Parathyroid adenoma (tissue), 2 donors: ENCODE results near the gene FARS2.
A peak's percentile ranks its signal among the peaks of the same experiment; 100 is the strongest.

Experiments
- H2AFZ ChIP-seq: fragments of 300-600 bp; sonication (generic); one replicate; pipeline ENCODE4 v1.7.0; 2017; ENCODE audit warnings: antibody characterized with exemption, mild to moderate bottlenecking
- H3K27ac ChIP-seq: fragments of 300-600 bp; sonication (generic); one replicate; pipeline ENCODE4 v1.7.0; 2017
- H3K27me3 ChIP-seq: fragments of 300-600 bp; sonication (generic); one replicate; pipeline ENCODE4 v1.7.0; 2017; ENCODE audit warnings: low read length; ENCODE audit not compliant: control insufficient read depth, insufficient read depth
- H3K36me3 ChIP-seq: fragments of 300-600 bp; sonication (generic); one replicate; pipeline ENCODE4 v1.7.0; 2017; ENCODE audit warnings: low read length; ENCODE audit not compliant: control insufficient read depth, insufficient read depth
- H3K4me1 ChIP-seq: fragments of 300-600 bp; sonication (generic); one replicate; pipeline ENCODE4 v1.7.0; 2017; ENCODE audit warnings: control low read depth
- H3K4me2 ChIP-seq: fragments of 300-600 bp; sonication (generic); one replicate; pipeline ENCODE4 v1.7.0; 2017; ENCODE audit warnings: low read length
- H3K4me3 ChIP-seq: fragments of 300-600 bp; sonication (generic); one replicate; pipeline ENCODE4 v1.7.0; 2017; ENCODE audit warnings: low read depth, low read length
- H3K79me2 ChIP-seq: fragments of 300-600 bp; sonication (generic); one replicate; pipeline ENCODE4 v1.7.0; 2017; ENCODE audit warnings: control low read depth
- H3K9ac ChIP-seq: fragments of 300-600 bp; sonication (generic); one replicate; pipeline ENCODE4 v1.7.0; 2017; ENCODE audit warnings: mild to moderate bottlenecking
- H3K9me3 ChIP-seq: fragments of 300-600 bp; sonication (generic); one replicate; pipeline ENCODE4 v1.7.0; 2017; ENCODE audit warnings: low read length; ENCODE audit not compliant: control insufficient read depth
- TF ChIP-seq, protein P1 (sequence below): fragments of 300-600 bp; sonication (generic); IDR thresholded peaks from one replicate; pipeline ENCODE4 v1.7.0; 2017; ENCODE audit warnings: antibody characterized with exemption, mild to moderate bottlenecking
- donor health status: primary hyperparathyroidism.

Gene FARS2

DNA sequence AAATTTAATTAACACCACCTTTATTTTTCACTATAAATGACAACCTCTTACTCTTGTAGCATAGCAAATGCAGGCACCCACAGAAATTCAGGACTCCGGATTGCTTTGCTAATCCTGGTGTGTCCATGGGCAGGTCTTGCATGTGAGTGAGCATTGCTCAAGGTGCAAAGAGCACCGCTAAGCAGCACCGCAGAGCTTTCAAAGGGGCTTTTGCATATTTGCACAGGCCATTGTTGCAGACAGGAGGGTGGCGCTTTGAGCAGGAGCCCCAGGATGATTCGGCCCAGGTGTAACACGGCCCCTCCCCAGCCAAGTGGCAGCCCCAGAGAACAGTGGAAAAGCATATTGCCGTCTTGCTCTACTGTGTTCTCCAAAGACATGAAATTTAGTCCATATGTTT is 452.2 kb downstream of the FARS2 start:
- no peaks in the 10 kb centered on the region for H3K9me3 ChIP-seq
- no peaks in the 10 kb centered on the region for H3K36me3 ChIP-seq
- H3K4me2 ChIP-seq = no peak overlapping the region
- H3K9ac ChIP-seq = no peak overlapping the region
- no peaks in the 10 kb centered on the region for H3K4me1 ChIP-seq
- TF ChIP-seq, protein P1, sequence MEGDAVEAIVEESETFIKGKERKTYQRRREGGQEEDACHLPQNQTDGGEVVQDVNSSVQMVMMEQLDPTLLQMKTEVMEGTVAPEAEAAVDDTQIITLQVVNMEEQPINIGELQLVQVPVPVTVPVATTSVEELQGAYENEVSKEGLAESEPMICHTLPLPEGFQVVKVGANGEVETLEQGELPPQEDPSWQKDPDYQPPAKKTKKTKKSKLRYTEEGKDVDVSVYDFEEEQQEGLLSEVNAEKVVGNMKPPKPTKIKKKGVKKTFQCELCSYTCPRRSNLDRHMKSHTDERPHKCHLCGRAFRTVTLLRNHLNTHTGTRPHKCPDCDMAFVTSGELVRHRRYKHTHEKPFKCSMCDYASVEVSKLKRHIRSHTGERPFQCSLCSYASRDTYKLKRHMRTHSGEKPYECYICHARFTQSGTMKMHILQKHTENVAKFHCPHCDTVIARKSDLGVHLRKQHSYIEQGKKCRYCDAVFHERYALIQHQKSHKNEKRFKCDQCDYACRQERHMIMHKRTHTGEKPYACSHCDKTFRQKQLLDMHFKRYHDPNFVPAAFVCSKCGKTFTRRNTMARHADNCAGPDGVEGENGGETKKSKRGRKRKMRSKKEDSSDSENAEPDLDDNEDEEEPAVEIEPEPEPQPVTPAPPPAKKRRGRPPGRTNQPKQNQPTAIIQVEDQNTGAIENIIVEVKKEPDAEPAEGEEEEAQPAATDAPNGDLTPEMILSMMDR = no peak
- no peaks in the 10 kb centered on the region for H3K79me2 ChIP-seq
- H3K27me3 ChIP-seq = no peaks in the 10 kb centered on the region
- H3K4me3 ChIP-seq = no peak overlapping the region
- no peak overlapping the region for H2AFZ ChIP-seq
- no peak overlapping the region for H3K27ac ChIP-seq

DNA sequence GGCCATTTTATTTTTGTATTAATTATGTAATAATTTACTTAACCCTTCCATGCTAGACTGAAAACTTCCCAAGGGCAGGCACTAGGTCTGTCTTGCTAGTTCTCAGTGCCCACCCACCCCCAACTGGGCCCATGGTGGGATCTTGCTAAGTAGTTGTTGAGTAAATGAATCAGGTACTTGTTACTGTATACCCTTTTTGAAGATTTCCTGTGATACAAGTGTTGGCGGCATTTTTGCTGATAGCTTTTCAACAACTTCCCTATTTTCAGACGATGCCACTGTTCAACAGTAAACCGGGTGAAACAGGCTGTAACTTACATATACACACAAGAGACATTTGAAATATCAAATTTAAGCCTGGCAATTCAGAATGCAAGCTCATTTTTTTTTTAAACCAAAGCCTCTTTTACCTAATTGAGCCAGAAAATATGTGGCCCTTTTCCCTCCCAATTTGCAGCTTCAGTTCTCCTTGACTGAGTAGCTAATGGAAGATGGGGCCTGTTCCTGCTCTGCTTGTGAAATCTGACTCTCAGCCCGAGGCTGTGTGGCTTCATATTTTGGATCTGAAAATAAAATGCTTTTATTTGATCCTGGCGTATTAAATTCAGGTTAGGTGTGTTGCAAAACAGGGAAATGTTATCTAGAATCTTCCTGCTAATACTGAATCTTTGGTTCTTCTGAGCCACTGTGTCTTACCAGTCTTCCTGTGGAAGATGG is 457.1 kb downstream of the FARS2 start:
- H3K79me2 ChIP-seq = peaks cover 4% of the 10 kb centered on the region
- H3K9ac ChIP-seq = no peak overlapping the region
- H3K9me3 ChIP-seq = no peaks in the 10 kb centered on the region
- H3K4me1 ChIP-seq = peaks cover 2% of the 10 kb centered on the region
- H3K4me2 ChIP-seq = no peak overlapping the region
- no peak overlapping the region for H3K4me3 ChIP-seq
- no peaks in the 10 kb centered on the region for H3K27me3 ChIP-seq
- peak overlapping the region; percentile 21 for H2AFZ ChIP-seq
- peak overlapping the region; percentile 42 for H3K27ac ChIP-seq
- H3K36me3 ChIP-seq = no peaks in the 10 kb centered on the region
- TF ChIP-seq, protein P1 = no peak

DNA sequence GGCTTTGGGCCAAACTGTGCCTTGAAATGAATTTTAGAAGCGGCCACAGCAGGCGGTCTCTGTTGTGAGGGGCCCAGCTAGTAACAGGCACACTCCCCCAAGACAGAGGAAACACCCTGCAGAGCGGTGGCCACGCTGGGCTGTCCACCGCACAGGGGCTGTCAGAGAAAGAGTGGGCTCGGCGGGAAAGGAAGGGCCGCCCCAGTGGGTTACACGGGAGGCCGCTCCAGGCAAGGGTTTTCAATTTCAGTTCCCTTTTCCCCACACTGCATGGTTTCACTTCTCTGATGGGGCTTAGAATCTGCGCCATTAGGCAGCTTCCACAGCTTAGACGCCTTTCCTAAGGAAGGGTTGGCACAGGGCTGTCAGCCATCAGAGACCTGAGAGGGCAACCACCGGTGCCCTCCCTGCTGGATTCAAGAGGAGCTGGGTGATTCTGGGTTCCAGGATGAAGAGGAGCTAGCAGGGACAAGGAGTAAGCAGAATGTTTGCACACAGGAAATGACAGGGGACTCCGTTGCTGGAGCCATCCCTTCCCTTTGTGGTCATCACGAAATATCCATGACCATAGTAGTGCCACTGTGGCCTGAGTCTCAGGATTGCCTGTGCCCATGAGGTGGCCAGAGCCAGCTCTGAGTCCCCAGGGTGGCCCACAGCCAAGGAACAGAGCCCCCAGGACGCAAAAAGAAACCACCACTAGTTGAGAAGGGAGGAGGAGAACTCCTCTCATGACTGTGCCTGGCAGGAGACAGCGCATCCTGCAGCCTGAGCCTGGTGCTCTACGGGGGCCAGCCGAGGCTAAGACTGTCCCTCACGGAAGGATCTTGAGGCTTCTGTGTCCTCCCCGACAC is 462.8 kb downstream of the FARS2 start:
- Histone ChIP-seq H3K4me1 (peaks cover 3% of the 10 kb centered on the region), H3K4me3 (no peak overlapping the region), H3K9ac (no peak overlapping the region)

DNA sequence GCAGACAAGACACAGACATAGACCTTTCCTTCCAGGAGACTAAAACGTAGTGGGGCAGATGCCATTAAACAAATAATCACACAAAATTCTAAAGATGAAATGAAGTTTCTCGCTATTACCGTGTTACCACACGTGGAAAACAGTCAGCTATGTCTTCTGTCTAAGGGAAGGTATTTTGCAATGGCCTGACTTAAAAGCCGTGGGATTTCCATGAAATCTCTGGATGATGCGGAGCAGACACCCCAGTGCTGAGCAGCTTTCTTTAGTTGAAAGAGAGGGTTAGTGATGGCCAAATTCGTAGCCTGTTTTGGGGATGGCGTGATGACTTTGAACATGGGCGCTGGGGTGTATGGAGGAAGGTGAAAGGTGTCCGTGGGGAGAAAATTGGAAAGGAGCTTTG is 463.6 kb downstream of the FARS2 start:
- no peak overlapping the region for H3K4me2 ChIP-seq
- no peak overlapping the region for H3K27ac ChIP-seq
- no peaks in the 10 kb centered on the region for H3K27me3 ChIP-seq
- H3K4me3 ChIP-seq = no peak overlapping the region
- no peaks in the 10 kb centered on the region for H3K36me3 ChIP-seq
- peaks cover 12% of the 10 kb centered on the region for H3K4me1 ChIP-seq
- peaks cover 4% of the 10 kb centered on the region for H3K79me2 ChIP-seq
- H3K9me3 ChIP-seq = no peaks in the 10 kb centered on the region
- H3K9ac ChIP-seq = no peak overlapping the region
- no peak overlapping the region for H2AFZ ChIP-seq
- TF ChIP-seq, protein P1 = no peak

More for the DNA sequence above, 462.8 kb downstream of the FARS2 start:
- H3K79me2 ChIP-seq = peaks cover 4% of the 10 kb centered on the region
- H3K27me3 ChIP-seq = no peaks in the 10 kb centered on the region
- no peak overlapping the region for H3K27ac ChIP-seq
- no peak overlapping the region for H3K4me2 ChIP-seq
- H2AFZ ChIP-seq = no peak overlapping the region
- H3K36me3 ChIP-seq = no peaks in the 10 kb centered on the region
- TF ChIP-seq, protein P1 = no peak
- H3K9me3 ChIP-seq = no peaks in the 10 kb centered on the region
